IPS DF 4.7 (cell line): ENCODE measurements around the gene NFKB2.

Experiments
- DNase-seq: peaks from one replicate; pipeline ENCODE4 v3.0.0-alpha.2; 2013; ENCODE audit warnings: low spot score; ENCODE audit errors: extremely low read depth

Gene NFKB2

DNA sequence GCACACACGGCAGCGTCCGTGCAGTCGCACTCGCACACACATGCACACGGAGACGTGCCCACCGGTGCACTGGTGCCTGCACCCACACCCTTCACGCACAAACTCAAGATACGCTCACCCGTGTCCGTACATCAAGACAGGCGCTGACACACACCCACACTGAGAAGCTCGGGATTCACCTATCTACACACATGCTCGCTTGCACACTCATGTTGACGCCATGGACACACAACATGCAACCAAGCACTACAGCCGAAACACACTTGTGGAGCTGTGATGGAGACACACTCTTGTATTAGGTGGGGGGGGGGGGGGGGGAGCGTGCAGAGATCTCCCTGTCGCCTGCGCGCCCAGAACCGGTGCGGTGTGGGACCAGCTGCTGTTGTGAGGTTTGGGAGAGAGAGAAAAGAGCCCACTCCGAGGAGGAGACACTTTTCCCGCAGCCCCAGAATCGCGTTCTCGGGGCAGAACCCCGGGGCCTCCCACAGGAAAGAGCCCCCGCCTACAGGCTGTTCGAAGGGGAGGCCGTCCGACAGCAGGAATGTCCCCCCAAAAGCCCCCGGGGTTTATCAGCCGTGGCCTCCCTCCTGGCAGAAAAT, 605 bp upstream of the NFKB2 start:
- DNase-seq, result no peak

DNA sequence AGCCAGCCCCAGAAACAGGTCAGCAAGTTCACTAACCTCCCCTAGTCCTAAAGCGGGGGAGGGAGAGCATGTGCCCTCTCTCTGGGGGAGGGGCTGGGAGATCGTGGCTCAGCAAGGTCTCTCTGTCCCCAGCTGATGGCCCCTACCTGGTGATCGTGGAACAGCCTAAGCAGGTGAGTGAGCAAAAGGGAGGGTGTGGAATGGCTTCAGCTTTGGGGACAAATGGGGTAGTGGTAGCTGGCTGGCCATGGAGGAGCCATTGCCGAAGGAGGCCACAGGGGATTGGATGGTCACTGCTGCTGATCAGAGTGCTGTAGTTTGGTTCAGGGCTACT, 779 bp downstream of the NFKB2 start:
- no peak for DNase-seq

DNA sequence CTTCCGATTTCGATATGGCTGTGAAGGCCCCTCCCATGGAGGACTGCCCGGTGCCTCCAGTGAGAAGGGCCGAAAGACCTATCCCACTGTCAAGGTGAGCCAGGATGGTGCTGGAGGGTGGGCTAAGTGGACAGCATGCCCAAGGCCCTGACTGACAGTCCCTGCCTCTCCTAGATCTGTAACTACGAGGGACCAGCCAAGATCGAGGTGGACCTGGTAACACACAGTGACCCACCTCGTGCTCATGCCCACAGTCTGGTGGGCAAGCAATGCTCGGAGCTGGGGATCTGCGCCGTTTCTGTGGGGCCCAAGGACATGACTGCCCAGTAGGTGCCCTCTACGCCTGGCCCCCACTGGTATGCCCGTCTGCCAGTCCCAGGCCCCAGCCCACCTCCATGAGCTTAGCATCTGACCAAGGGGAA, 1.2 kb downstream of the NFKB2 start:
- DNase-seq, result no peak

DNA sequence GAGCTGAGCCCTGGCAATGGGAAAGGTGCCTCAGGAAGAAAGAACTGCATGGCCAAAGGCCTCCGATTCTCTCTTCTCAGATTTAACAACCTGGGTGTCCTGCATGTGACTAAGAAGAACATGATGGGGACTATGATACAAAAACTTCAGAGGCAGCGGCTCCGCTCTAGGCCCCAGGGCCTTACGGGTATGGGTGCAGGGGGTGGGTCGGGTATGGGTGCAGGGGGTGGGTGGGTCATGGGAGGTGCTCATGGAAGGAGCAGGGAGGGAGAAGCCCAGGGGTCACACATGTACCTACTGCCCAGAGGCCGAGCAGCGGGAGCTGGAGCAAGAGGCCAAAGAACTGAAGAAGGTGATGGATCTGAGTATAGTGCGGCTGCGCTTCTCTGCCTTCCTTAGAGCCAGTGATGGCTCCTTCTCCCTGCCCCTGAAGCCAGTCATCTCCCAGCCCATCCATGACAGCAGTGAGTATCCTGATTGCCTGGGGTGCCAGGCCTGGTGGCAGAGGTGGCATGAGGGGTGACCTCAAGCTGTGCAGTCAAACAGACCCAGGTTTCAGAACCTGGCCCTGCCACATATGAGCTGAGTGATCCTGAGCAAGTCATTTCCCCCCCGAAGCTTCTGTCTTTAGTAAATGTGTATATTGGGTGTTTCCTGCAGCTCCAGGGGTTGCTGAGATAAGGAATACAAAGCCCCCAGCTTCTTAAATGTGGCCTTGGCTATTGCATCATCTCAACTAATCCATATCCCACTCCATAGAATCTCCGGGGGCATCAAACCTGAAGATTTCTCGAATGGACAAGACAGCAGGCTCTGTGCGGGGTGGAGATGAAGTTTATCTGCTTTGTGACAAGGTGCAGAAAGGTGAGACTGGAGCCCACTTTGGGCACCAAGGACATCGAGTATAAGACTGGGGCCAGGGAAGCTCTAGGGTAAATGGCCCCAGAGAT, 2.0 kb downstream of the NFKB2 start:
- DNase-seq, result no peak

DNA sequence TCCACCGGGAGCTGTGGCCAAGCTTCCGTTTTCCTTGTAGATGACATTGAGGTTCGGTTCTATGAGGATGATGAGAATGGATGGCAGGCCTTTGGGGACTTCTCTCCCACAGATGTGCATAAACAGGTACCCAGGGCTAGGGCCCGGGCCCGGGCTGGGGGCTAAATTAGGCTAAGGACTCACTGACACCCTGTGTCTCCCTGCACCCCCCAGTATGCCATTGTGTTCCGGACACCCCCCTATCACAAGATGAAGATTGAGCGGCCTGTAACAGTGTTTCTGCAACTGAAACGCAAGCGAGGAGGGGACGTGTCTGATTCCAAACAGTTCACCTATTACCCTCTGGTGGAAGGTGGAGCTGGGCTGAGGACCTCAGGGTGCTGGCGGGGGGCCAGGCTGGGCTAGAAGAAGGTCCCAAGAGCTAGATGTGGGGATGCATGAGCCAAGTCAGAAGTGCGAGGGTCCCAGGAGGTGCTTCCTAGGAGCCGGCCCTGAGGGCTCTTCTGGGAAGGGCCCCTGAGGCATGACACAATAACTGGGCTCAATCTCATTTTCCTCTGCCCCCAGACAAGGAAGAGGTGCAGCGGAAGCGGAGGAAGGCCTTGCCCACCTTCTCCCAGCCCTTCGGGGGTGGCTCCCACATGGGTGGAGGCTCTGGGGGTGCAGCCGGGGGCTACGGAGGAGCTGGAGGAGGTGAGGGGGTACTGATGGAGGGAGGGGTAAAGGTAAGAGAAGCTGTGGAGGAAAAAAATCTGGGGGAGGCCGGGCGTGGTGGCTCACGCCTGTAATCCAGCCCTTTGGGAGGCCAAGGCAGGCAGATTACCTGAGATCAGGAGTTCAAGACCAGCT, 2.9 kb downstream of the NFKB2 start:
- no peak for DNase-seq

DNA sequence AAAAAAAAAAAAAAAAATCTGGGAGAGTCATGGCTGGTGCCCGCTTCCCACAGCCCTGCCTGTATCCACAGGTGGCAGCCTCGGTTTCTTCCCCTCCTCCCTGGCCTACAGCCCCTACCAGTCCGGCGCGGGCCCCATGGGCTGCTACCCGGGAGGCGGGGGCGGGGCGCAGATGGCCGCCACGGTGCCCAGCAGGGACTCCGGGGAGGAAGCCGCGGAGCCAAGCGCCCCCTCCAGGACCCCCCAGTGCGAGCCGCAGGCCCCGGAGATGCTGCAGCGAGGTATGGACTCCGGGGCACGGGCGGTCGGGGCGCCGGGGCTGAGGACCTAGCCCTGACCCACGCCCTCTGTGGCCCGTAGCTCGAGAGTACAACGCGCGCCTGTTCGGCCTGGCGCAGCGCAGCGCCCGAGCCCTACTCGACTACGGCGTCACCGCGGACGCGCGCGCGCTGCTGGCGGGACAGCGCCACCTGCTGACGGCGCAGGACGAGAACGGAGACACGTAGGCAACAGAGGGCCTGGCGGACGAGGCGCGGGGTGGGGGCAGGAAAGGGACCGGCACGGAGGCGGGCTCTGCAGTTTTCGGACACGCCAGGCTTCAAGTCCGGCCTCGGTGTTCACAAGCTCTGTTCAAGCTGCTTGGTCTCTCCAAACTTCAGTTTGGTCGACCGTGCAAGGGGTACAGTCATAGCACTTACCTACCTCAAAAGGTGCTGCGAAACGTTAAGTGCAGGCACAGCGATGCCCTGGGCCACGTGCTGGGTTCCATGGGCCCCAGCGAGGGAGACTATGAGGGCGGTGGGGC, 3.9 kb downstream of the NFKB2 start:
- DNase-seq, result no peak

DNA sequence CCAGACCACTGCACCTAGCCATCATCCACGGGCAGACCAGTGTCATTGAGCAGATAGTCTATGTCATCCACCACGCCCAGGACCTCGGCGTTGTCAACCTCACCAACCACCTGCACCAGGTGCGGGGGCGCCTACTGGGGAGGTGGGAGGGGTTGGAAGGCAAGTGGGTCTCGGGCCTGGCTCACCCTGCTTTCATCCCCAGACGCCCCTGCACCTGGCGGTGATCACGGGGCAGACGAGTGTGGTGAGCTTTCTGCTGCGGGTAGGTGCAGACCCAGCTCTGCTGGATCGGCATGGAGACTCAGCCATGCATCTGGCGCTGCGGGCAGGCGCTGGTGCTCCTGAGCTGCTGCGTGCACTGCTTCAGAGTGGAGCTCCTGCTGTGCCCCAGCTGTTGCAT, 4.6 kb downstream of the NFKB2 start:
- no peak for DNase-seq

DNA sequence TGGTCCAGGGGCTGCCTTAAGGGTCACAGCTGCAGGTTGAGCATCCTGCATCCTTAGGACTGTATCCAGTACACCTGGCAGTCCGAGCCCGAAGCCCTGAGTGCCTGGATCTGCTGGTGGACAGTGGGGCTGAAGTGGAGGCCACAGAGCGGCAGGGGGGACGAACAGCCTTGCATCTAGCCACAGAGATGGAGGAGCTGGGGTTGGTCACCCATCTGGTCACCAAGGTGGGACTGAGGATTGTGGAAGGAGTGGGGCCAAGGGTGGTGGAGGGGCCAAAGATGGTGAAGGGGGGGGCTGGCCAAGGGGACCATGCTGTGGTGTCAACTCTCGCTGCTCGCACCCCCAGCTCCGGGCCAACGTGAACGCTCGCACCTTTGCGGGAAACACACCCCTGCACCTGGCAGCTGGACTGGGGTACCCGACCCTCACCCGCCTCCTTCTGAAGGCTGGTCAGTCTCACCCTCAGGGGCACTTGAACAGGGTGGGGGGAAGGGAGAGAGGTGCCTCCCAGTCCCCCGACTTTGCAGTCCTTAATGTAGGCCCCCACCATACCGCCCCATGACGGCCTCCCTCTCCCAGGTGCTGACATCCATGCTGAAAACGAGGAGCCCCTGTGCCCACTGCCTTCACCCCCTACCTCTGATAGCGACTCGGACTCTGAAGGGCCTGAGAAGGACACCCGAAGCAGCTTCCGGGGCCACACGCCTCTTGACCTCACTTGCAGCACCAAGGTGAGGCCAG, 5.3 kb downstream of the NFKB2 start:
- DNase-seq, result no peak

DNA sequence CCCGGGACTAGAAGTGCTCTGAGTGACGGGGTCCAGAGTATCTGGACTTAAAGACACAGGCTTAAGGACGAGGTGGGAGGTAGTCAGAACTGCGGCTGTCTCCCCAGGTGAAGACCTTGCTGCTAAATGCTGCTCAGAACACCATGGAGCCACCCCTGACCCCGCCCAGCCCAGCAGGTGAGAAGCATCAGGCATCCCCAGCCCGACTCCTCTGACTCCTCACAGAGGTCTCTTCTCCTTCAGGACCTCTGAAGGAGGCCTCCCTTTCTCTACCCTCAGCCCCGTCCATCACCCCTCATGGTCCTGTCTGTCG, 5.8 kb downstream of the NFKB2 start:
- DNase-seq, result no peak

DNA sequence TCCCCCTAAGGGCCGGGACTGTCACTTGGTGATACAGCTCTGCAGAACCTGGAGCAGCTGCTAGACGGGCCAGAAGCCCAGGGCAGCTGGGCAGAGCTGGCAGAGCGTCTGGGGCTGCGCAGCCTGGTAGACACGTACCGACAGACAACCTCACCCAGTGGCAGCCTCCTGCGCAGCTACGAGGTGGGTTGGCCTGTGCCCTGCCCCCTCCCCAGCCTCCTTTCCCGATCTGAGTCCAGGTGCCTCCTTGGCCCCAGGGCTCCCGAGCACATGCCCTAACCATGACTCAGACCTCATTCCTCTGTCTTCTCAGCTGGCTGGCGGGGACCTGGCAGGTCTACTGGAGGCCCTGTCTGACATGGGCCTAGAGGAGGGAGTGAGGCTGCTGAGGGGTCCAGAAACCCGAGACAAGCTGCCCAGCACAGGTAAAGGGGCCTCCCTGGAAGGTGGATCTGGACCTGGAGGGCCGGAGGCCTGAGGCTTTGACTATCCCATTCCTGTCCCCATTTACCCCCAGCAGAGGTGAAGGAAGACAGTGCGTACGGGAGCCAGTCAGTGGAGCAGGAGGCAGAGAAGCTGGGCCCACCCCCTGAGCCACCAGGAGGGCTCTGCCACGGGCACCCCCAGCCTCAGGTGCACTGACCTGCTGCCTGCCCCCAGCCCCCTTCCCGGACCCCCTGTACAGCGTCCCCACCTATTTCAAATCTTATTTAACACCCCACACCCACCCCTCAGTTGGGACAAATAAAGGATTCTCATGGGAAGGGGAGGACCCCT, 6.4 kb downstream of the NFKB2 start:
- no peak for DNase-seq

DNA sequence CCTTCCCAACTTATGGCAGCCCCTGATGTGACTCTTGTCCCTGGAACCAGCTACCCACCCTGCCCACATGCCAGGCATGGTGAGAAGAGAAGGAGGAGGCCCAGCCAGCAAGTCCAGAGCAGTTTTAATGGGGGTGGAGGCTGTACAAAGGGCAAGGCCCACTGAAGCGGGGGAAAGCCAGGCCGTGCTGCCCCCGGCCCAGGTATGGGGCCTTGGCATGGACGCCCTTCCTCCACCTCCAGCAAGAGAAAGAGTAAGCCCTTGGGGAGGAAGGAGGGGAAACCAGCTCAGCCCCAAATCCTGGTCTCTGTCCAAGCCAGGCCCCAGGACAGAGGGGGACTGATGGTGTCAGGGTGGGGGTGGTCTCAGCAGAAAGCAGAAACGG, 7.0 kb downstream of the NFKB2 start:
- DNase-seq, result no peak

DNA sequence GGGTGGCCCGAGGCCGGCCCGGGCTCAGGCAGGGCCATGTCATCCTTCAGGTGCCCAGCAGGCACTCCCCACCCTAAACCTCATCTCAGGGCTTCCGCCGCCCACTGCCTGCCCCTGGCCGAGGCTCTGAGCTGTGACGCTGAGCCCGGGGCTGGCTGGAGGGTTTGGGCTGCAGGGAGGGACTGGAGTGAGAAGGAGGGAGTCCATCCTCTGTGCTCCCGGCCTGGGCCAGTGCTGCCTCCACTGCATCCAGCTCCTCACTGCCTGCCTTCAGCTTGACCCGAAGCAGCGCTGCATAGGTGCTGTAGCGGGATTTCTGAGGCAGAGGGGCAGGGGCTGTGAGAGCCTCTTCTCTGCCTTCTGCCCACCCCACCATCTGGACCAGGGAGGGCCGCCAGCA, 7.6 kb downstream of the NFKB2 start:
- no peak for DNase-seq

DNA sequence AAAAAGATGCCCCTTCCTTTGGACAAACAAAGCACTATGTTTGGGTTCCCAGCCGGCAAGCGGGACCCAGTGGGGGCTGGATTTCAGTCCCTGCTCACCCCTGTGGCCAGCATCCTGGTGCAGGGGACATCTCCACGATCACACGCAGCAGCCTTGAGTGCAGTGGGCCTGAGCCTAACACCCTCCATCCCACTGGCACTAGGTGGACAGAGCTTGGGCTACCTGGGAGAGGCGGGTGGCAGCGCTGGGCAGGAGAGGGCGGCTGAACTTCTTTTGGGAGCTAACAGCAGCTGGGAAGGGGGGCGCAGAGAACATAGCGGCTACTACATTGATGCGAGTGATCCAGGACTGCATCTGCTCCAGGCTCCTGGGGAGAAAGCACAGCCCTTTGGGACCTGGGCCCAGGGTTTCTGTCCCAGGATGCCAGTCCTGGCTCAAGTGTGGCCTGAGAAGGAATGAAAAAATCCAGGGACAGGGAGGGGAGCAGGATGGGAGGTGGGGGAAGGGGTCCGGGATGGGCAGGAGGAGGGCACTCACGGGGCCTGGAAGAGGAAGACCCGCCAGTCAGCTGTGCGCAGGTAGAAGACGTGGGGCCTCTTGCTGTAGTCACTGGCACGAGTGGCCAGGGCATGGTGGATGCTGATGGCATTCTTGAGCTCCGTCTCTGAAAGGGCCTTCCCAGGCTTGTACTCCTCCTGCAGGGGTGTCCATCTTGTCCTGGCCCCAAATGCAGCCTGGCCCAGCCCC, 9.0 kb downstream of the NFKB2 start:
- no peak for DNase-seq

DNA sequence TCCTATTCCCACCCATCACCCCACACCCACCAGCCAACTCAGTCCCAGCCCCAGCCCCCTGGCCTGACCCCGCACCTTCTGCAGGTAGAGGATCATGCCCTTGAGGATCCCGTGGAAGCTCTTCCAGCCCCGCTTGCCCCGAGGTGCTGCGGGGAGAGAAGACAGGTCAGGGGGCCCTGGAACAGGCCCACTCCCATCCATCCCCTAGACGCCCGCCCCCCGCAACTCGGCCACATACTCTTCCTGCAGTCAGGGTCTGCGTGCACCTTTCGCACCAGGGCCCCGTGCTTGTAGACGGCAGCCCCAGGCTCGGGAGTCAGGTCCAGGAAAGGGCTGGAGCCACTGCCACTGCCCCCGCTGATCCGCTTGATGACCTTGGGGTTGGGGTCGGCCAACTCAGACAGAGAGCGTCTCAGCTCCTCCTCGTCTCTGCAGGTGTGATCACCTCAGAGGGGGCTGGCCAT, 9.6 kb downstream of the NFKB2 start:
- DNase-seq, result no peak

DNA sequence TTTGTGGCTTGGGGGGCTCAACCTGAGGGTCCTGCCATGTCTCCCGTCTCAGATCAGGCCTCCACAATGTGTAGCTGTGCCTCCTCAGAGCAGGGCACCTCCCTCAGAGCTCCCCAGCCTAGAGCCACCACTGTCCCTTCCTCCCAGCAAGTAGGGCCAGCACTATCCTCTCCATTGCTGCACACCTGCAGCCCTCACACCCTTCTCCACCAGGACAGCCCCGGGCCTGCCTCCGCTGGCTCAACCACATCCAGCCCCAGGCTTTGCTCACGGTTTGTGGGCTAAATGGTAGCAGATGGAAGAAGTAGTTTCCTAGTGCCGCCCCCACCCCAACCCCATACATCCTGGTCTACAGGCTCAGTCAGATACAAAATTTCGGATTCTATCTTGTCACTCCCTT, 10.1 kb downstream of the NFKB2 start:
- no peak for DNase-seq

DNA sequence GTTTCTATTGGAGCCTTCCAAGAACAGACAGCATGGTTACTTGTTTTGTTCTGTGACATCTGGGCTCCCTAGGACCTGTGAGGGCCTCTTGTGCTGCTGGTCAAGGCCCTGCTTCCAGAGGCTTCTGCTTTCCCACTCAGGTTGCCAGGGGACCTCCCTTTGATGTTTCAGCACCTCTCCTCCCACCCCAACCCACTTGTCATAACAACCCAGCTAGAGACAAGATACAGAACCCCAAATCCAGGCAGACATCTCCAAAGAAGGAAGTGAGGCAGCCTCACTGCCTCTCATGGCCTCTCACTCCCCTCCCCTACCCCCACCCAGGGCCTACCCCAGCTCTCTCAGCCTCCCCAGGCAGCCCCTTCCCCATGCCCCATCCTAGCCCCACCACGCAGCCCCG, 11.3 kb downstream of the NFKB2 start:
- no peak for DNase-seq

DNA sequence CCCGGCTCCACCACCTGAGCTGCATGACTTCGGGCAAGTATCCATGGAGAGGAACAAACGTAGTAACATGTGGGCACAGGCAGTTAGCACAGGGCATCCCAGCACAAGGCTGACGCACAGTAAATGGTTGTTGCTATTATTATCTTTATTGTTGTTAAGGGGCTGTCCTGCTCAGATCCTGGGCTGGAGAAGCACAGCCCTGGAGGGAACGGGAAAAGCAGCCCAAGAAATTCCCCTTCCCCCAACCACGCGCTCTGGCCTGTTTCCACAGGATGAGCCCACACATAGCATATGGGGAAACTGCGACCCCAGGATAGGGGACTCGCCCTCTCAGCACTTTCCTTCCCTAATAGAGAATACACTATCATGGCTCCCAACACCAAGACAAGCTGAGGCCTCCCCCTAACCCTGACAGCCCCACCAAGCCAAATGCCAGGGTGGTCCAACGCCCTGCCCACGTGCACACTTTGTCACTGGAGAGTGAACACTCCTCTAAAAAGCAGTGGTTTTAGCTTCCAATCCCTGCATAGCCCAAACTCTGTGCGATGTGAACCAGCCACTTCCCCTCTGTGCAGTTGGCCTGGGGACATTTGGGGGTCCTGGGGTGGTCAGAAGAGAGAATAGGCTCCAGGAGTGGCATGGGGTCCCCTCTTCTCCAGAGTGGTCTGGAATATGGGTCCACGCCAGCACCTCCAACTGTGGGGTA, 12.1 kb downstream of the NFKB2 start:
- DNase-seq, result no peak

DNA sequence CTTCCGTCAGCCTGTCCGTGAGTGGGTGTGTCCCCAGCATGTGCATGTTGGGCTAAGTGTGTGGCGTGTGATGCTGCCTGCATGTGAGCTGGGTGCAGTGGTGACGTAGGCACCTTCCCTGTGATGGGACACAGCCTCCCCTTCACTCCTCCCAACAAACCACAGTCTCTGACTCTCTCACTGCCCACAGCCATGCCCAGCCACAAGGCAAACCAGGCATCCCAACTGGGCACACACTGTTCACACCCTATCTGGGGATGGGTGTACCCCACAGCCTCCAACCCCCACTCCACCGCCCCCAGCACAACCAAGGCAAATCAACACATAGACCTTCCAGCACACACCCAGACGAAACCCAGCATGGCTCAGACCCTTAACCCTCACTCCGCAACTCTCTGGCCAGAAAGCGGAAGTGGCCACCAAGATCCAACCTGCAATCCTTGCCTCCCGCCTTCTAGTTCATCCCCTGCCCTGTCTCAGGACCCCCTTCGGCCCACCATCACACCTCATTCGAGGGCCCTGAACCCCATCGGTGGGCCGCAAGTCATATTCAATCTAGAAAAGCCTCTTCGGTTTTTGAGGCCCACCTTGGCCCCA, 12.7 kb downstream of the NFKB2 start:
- DNase-seq, result no peak
